SU-DHL-6 (cell line): ENCODE data around the gene RYR2.

Experiments used
- CTCF ChIP-seq: fragments of 200-600 bp; sonication (generic); IDR thresholded peaks from one replicate; pipeline ENCODE4 v1.5.1; 2017; ENCODE audit warnings: antibody characterized with exemption, mild to moderate bottlenecking, low read length, moderate library complexity; ENCODE audit not compliant: insufficient read depth, poor library complexity, severe bottlenecking
- EZH2phosphoT487 ChIP-seq: fragments of 200-600 bp; sonication (generic), shearing (Covaris generic); conservative IDR thresholded peaks from 2 replicates; pipeline ENCODE4 v1.6.1; 2018; ENCODE audit warnings: mild to moderate bottlenecking, antibody characterized with exemption, low read length, moderate library complexity, mixed read lengths

- TF ChIP-seq CTCF: no peak
- no peak for TF ChIP-seq EZH2phosphoT487
Observed at GRCh38 chr1:237108297-237109040, 66.5 kb downstream of the RYR2 start.
